Hepatocyte (in vitro differentiated cells): ENCODE data around the gene FOXL2NB. TPM values are rescaled to one million over a fixed set of nuclear protein-coding genes. Genes with fewer than 3 reads are reported as not detected.

Experiments
- DNase-seq: peaks from one replicate; pipeline ENCODE4 v3.0.0-alpha.2; 2016; ENCODE audit warnings: low spot score
- H2AFZ ChIP-seq: fragments of 200-600 bp; sonication (generic); 2 replicates; pipeline ENCODE4 v1.6.0; 2016; ENCODE audit warnings: antibody characterized with exemption, mild to moderate bottlenecking
- H3K27ac ChIP-seq: fragments of 200-600 bp; sonication (generic); 2 replicates; pipeline ENCODE4 v1.5.1; 2016; ENCODE audit warnings: mild to moderate bottlenecking
- H3K27me3 ChIP-seq: fragments of 200-600 bp; sonication (generic); 2 replicates; pipeline ENCODE4 v1.6.1; 2016
- H3K36me3 ChIP-seq: fragments of 200-600 bp; sonication (generic); replicated peaks from 2 replicates; pipeline ENCODE4 v1.5.1; 2016; ENCODE audit warnings: low read depth; ENCODE audit not compliant: insufficient read depth
- H3K4me1 ChIP-seq: fragments of 200-600 bp; sonication (generic); 2 replicates; pipeline ENCODE4 v1.5.1; 2016; ENCODE audit warnings: mild to moderate bottlenecking, moderate library complexity; ENCODE audit not compliant: insufficient read depth
- H3K4me2 ChIP-seq: fragments of 200-600 bp; sonication (generic); 2 replicates; pipeline ENCODE4 v1.6.0; 2016
- H3K4me3 ChIP-seq: fragments of 200-600 bp; sonication (generic); 2 replicates; pipeline ENCODE4 v1.5.1; 2016; ENCODE audit warnings: mild to moderate bottlenecking
- H3K79me2 ChIP-seq: fragments of 200-600 bp; sonication (generic); 2 replicates; pipeline ENCODE4 v1.6.0; 2017; ENCODE audit warnings: mild to moderate bottlenecking
- H3K9me2 ChIP-seq: fragments of 200-600 bp; sonication (generic); replicated peaks from 2 replicates; pipeline ENCODE4 v1.6.0; 2017; ENCODE audit warnings: mild to moderate bottlenecking; ENCODE audit not compliant: insufficient read depth
- H3K9me3 ChIP-seq: fragments of 200-600 bp; sonication (generic); 2 replicates; pipeline ENCODE4 v1.5.1; 2016; ENCODE audit warnings: low read depth, mild to moderate bottlenecking
- H4K20me1 ChIP-seq: fragments of 200-600 bp; sonication (generic); 2 replicates; pipeline ENCODE4 v1.6.0; 2016; ENCODE audit warnings: mild to moderate bottlenecking; ENCODE audit not compliant: insufficient read depth, poor library complexity, severe bottlenecking
- EZH2 ChIP-seq: fragments of 200-600 bp; sonication (generic); IDR thresholded peaks from 2 replicates; pipeline ENCODE4 v1.6.1; 2016; ENCODE audit warnings: antibody characterized with exemption, mild to moderate bottlenecking, borderline replicate concordance
- EZH2phosphoT487 ChIP-seq: fragments of 200-600 bp; sonication (generic); IDR thresholded peaks from one replicate; pipeline ENCODE4 v1.6.1; 2018; ENCODE audit warnings: antibody characterized with exemption, mild to moderate bottlenecking, low read depth, moderate library complexity; ENCODE audit not compliant: unreplicated experiment, severe bottlenecking
- WGBS: methylation state at CpG from one replicate; pipeline ENCODE4 v1.1.6; 2016; ENCODE audit warnings: low lambda C conversion rate; ENCODE audit errors: missing lambda C conversion rate; 5-methylcytosine and 5-hydroxymethylcytosine counted together
- polyA plus RNA-seq: library from polyadenylated mRNA; unstranded; fragments of >200 nt; fragmentation: Nextera tagmentation; extraction: Ambion mirVana; gene quantifications from 2 replicates; pipeline ENCODE4 v1.2.1, GENCODE V29; 2016
- total RNA-seq: library from RNA; depleted of rRNA; stranded (reverse); fragments of >200 nt; gene quantifications from 2 replicates; pipeline ENCODE4 v1.2.3, GENCODE V29; 2014
- TF ChIP-seq, protein P1 (sequence below): fragments of 200-600 bp; sonication (generic); IDR thresholded peaks from 2 replicates; pipeline ENCODE4 v1.5.1; 2016; ENCODE audit warnings: antibody characterized with exemption, mild to moderate bottlenecking; ENCODE audit not compliant: poor library complexity

FOXL2NB gene
- total and polyA plus RNA-seq, 2 experiments from 2014 or later: not detected

DNA sequence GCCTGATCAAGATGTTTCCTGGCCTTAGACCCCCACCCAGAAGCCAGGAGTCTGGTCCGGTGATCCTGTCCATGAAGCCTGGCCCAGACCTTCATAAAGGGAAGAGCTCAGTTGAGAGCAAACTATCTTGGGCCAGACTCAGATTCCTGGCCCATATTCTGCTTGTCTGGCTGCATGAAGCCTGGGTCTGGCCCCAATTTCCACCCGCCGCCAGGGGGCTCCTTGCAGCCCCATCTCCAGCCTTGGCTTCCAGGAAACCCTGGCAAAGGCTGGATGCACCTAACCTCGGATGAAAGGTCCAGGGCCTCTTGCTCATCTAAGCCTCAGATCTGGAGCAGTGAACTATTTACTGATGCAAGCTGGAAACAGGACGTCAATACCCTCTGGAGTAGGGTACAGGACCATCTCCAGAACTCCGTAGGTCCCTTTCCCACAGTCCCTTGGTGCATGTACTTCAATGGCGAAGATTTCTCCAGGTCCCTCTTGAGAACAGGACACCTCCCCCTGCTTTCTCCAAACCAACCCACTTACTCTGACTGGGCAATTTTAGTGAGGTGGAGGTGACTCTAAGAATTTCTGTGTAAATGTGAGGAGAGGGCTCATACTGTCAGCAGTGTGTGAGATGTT, 5.6 kb upstream of the FOXL2NB start:
- TF ChIP-seq, protein P1, sequence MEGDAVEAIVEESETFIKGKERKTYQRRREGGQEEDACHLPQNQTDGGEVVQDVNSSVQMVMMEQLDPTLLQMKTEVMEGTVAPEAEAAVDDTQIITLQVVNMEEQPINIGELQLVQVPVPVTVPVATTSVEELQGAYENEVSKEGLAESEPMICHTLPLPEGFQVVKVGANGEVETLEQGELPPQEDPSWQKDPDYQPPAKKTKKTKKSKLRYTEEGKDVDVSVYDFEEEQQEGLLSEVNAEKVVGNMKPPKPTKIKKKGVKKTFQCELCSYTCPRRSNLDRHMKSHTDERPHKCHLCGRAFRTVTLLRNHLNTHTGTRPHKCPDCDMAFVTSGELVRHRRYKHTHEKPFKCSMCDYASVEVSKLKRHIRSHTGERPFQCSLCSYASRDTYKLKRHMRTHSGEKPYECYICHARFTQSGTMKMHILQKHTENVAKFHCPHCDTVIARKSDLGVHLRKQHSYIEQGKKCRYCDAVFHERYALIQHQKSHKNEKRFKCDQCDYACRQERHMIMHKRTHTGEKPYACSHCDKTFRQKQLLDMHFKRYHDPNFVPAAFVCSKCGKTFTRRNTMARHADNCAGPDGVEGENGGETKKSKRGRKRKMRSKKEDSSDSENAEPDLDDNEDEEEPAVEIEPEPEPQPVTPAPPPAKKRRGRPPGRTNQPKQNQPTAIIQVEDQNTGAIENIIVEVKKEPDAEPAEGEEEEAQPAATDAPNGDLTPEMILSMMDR: peak; percentile 36
- no peak for TF ChIP-seq EZH2
- Histone ChIP-seq H3K79me2 (no peaks in the 10 kb centered on the region), H4K20me1 (peaks cover 3% of the 10 kb centered on the region), H3K9me3 (no peaks in the 10 kb centered on the region), H3K4me1 (peaks cover 21% of the 10 kb centered on the region), H3K4me3 (no peak overlapping the region), H3K4me2 (no peak overlapping the region), H3K9me2 (no peaks in the 10 kb centered on the region), H3K27ac (no peak overlapping the region), H2AFZ (no peak overlapping the region), H3K27me3 (peaks cover 97% of the 10 kb centered on the region), H3K36me3 (no peaks in the 10 kb centered on the region)
- 43% methylated on average over 7 of the region's 7 CpGs for WGBS
- peak; percentile 61 for DNase-seq

DNA sequence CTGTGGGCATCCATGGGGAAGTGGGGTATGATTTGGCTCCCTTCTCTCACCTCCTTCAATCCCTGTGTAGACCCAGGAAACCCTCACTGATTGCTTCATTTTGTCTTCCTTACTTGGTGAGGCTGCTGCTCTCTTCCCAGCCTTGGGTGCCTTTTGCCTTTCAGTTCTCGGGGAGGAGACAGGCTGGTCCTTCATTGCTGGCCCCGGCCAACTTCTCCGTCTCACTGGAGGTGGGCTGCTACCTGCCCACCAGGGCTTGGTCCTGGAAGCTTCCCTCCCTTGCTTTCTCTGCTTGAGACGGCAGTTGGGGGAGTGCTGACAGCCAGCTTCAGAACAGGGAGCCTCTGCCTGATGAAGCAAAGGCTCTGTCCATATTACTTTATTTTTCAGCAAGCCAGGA, 4.7 kb upstream of the FOXL2NB start:
- Histone ChIP-seq H3K9me3 (no peaks in the 10 kb centered on the region), H3K4me1 (peaks cover 27% of the 10 kb centered on the region), H3K27ac (no peak overlapping the region), H4K20me1 (peaks cover 3% of the 10 kb centered on the region), H3K36me3 (no peaks in the 10 kb centered on the region), H3K4me3 (no peak overlapping the region), H3K9me2 (no peaks in the 10 kb centered on the region), H3K27me3 (peaks cover 97% of the 10 kb centered on the region), H3K79me2 (no peaks in the 10 kb centered on the region), H3K4me2 (no peak overlapping the region), H2AFZ (no peak overlapping the region)
- 85% methylated on average over 4 of the region's 4 CpGs for WGBS
- TF ChIP-seq EZH2 (no peak), EZH2phosphoT487 (no peak)
- TF ChIP-seq, protein P1: no peak
- DNase-seq: no peak

DNA sequence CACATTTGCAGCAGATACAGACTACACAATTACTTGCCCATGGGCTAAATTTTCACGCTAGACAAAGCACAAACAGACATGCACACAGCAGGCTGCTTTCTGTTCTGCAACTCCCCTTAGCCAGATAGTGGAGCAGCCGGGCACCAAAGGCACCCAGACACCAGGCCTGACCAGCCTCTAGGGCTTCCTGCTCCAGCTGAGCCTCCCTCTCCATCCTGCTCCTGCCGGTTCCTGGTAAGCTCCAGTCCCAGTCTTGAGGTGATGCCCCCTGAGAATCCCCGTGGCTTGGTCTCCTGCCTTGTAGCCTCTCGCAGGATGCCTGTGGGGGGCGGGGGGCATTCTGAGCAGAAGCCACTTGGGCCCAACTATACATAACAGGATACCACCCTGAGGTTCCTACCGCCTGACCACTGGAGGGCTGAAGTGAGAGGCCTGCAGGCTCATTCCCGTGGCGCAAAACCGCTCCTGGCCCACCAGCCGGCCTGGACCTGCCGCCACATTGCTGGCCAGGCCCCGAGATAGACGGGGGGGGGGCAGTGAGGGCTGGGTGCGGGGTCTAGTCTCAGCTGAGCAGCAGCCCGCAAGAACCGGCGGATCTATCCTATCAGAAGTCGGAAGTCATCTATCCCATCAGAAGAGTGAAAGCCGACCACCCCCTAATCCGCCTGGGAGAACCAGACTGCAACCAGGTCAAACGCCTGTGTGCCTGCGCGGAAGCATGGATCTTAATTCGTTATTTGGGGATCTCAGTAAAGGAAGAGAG, 4.0 kb upstream of the FOXL2NB start:
- no peak overlapping the region for H2AFZ ChIP-seq
- H3K79me2 ChIP-seq: no peaks in the 10 kb centered on the region
- H3K4me2 ChIP-seq: no peak overlapping the region
- H3K4me3 ChIP-seq: no peak overlapping the region
- H3K4me1 ChIP-seq: peaks cover 28% of the 10 kb centered on the region
- 12% methylated on average over 25 of the region's 25 CpGs for WGBS
- TF ChIP-seq EZH2phosphoT487: no peak
- TF ChIP-seq EZH2: no peak
- TF ChIP-seq, protein P1: no peak
- H3K27ac ChIP-seq: no peak overlapping the region
- no peak for DNase-seq
- H3K9me3 ChIP-seq: no peaks in the 10 kb centered on the region
- no peaks in the 10 kb centered on the region for H3K36me3 ChIP-seq
- H4K20me1 ChIP-seq: peaks cover 3% of the 10 kb centered on the region
- H3K9me2 ChIP-seq: no peaks in the 10 kb centered on the region
- peaks cover 97% of the 10 kb centered on the region for H3K27me3 ChIP-seq
